ENCODE data around the gene ICAM3. TPM values are rescaled to one million over a fixed set of nuclear protein-coding genes. Genes with fewer than 3 reads are reported as not detected.
A peak's percentile ranks its signal among the peaks of the same experiment; 100 is the strongest.
"Not testable (repeated sequence)": the region's sequence is repeated elsewhere in the genome, so short reads cannot be mapped to it uniquely, and the experiment has no call there.

Gene ICAM3
- polyA plus RNA-seq, 1 donor = 5.3 TPM

DNA sequence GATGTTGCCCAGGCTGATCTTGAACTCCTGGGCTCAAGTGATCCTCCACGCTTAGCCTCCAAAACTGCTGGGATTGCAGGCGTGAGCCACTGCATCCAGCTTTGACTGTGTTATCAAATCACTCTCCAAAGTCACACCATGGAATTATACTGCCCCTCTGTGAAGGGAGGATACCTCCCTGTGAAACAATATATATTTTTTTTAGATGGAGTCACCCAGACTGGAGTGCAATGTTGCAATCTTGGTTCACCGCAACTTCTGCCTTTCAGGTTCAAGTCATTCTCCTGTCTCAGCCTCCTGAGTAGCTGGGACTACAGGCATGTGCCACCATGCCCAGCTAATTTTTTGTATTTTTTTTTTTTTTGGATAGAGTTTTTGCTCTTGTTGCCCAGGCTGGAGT is 33.3 kb upstream of the ICAM3 start:
- Histone ChIP-seq H3K9me3 (ENCODE audit: control insufficient read depth, low read depth, low read length) (peaks cover 6% of the 10 kb centered on the region), H3K36me3 (ENCODE audit: control insufficient read depth, insufficient read depth, low read length) (peaks cover 38% of the 10 kb centered on the region), H3K4me3 (ENCODE audit: low read length) (no peak overlapping the region), H3K27ac (ENCODE audit: low read length) (no peak overlapping the region), H3K4me1 (ENCODE audit: control insufficient read depth, insufficient read depth, low read length) (no peaks in the 10 kb centered on the region), H3K27me3 (ENCODE audit: control insufficient read depth, insufficient read depth, low read length) (no peaks in the 10 kb centered on the region)
- no CpG with 5 or more reads among the region's 3 CpGs for WGBS (ENCODE audit: insufficient coverage, low lambda C conversion rate)
- DNase-seq = no peak

DNA sequence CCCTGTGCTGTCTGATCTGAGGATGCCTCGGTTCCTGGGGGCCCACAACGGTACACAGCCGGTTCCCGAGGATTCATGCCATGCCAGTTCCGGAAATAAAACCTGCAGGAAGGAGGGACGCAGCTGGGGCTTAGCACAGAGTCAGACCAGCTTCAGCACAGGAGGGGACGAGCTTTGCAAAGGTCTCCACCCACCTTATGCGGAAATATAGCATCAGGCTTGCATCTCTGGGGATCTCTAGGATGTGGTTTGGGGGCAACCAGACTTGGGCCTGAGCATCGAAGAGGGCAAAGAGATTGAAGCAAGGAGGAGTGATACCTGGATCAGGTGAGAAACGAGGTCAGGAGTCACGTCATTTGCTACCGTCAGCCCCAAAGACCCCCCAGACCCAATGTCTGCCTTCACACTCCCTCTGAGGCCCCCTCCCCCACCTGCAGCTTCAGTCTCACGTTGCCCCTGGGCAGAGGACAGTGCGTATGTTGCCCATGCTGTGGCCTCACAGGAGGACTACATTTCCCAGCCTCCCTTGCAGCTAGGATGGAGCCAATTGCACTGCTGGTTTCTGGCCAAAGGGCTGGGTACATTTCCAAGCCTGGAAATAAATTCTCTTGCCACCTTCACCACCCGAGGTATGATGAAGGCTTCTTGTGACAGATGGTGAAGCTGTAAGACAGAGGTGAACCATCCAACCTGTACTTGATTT is 28.8 kb upstream of the ICAM3 start:
- no CpG with 5 or more reads among the region's 15 CpGs for WGBS (ENCODE audit: insufficient coverage, low lambda C conversion rate)
- Histone ChIP-seq H3K27me3 (ENCODE audit: control insufficient read depth, insufficient read depth, low read length) (no peaks in the 10 kb centered on the region), H3K4me3 (ENCODE audit: low read length) (no peak overlapping the region), H3K27ac (ENCODE audit: low read length) (no peak overlapping the region), H3K9me3 (ENCODE audit: control insufficient read depth, low read depth, low read length) (peaks cover 6% of the 10 kb centered on the region), H3K4me1 (ENCODE audit: control insufficient read depth, insufficient read depth, low read length) (no peaks in the 10 kb centered on the region), H3K36me3 (ENCODE audit: control insufficient read depth, insufficient read depth, low read length) (peaks cover 58% of the 10 kb centered on the region)
- no peak for DNase-seq

DNA sequence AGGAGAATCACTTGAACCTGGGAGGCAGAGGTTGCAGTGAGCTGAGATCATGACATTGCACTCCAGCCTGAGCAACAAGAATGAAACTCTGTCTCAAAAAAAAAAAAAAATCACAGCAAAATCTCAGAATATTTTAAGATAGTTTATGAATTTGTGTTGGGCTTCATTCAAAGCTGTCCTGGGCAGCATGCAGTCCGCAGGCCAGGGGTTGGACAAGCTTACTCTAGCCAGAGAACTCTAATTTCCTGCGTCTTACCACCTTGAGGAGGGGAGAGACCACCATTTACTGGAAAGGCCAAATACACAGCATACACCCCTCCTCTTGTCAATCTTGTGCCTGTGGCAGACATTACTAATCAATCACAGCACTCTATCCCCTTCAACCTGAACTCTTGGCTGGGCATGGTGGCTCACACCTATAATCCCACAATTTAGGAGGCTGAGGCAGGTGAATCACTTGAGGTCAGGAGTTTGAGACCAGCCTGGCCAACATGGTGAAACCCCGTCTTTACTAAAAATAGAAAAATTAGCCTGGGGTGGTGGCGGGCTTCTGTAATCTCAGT is 27.6 kb upstream of the ICAM3 start:
- no CpG with 5 or more reads among the region's 4 CpGs for WGBS (ENCODE audit: insufficient coverage, low lambda C conversion rate)
- H3K4me1 ChIP-seq (ENCODE audit: control insufficient read depth, insufficient read depth, low read length); H3K9me3 ChIP-seq (ENCODE audit: control insufficient read depth, low read depth, low read length); H3K4me3 ChIP-seq (ENCODE audit: low read length); DNase-seq; H3K27ac ChIP-seq (ENCODE audit: low read length); H3K27me3 ChIP-seq (ENCODE audit: control insufficient read depth, insufficient read depth, low read length): not testable (repeated sequence)
- peaks cover 63% of the 10 kb centered on the region for H3K36me3 ChIP-seq (ENCODE audit: control insufficient read depth, insufficient read depth, low read length)

DNA sequence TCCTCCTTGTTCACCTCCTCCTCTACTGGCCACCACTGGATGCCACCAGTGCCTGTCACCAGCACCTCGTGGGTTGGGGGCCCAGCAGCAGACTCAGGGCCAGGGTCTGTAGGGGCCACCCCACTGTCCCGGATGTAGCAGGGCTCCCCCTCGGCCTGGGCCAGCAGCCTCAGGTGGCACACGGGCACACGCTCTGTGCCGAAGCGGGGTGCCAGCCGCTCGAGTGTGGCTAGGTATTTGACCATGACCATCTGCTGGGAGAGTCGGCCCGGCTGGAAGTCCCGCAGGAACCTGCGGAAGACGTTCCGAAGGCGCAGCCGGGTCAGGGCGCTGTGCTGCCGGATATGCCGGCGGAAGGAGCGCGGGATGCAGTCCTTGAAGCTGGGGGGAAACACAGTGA is 26.1 kb upstream of the ICAM3 start:
- no peak for DNase-seq
- H3K27me3 ChIP-seq (ENCODE audit: control insufficient read depth, insufficient read depth, low read length) = no peaks in the 10 kb centered on the region
- no peak overlapping the region for H3K4me3 ChIP-seq (ENCODE audit: low read length)
- peaks cover 6% of the 10 kb centered on the region for H3K9me3 ChIP-seq (ENCODE audit: control insufficient read depth, low read depth, low read length)
- peaks cover 75% of the 10 kb centered on the region for H3K36me3 ChIP-seq (ENCODE audit: control insufficient read depth, insufficient read depth, low read length)
- no peaks in the 10 kb centered on the region for H3K4me1 ChIP-seq (ENCODE audit: control insufficient read depth, insufficient read depth, low read length)
- no CpG with 5 or more reads among the region's 23 CpGs for WGBS (ENCODE audit: insufficient coverage, low lambda C conversion rate)
- H3K27ac ChIP-seq (ENCODE audit: low read length) = no peak overlapping the region

DNA sequence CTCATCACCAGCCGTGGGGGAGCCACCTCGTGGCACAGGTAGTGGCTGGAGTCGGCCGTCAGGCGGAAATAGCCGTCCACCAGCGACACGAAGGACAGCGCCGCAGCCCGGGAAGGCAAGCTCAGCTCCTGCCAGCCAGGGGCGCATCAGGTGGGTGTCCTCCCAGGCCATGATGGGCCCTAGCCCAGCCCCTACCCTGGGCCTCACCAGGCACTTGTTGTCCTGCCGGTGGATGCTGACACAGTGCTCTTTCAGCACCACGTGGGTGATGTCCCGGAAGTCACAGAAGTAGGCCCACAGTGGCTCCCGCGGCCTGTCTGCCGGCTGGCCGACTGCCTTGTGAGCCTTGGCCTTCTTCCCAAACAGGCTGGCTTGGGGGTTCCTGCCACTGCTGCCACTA is 25.2 kb upstream of the ICAM3 start:
- Histone ChIP-seq H3K27ac (ENCODE audit: low read length) (no peak overlapping the region), H3K4me1 (ENCODE audit: control insufficient read depth, insufficient read depth, low read length) (no peaks in the 10 kb centered on the region), H3K4me3 (ENCODE audit: low read length) (no peak overlapping the region), H3K36me3 (ENCODE audit: control insufficient read depth, insufficient read depth, low read length) (peaks cover 77% of the 10 kb centered on the region), H3K9me3 (ENCODE audit: control insufficient read depth, low read depth, low read length) (peaks cover 6% of the 10 kb centered on the region), H3K27me3 (ENCODE audit: control insufficient read depth, insufficient read depth, low read length) (no peaks in the 10 kb centered on the region)
- no peak for DNase-seq
- WGBS (ENCODE audit: insufficient coverage, low lambda C conversion rate) = no CpG with 5 or more reads among the region's 19 CpGs

DNA sequence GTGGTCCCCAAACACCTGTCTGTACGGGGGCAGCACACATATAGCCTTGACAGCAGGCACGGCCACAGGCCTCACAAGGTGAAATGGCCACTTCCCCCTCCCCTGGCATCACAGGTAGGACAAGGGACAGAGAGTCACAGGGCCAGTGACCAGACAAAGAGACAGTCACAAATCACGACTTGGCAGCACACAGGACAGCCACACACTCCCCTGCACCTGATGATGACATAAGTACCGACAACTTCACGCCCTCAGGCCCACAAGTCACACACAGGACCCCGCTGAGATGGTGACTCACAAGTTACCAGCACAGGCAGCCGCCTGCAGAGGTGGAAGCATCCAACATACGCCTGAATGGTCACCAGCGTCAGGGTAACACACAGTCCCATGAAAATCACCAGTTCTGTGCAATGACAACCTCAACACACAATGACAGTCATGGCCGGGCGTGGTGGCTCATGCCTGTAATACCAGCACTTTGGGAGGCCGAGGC is 24.4 kb upstream of the ICAM3 start:
- H3K36me3 ChIP-seq (ENCODE audit: control insufficient read depth, insufficient read depth, low read length) = peaks cover 74% of the 10 kb centered on the region

DNA sequence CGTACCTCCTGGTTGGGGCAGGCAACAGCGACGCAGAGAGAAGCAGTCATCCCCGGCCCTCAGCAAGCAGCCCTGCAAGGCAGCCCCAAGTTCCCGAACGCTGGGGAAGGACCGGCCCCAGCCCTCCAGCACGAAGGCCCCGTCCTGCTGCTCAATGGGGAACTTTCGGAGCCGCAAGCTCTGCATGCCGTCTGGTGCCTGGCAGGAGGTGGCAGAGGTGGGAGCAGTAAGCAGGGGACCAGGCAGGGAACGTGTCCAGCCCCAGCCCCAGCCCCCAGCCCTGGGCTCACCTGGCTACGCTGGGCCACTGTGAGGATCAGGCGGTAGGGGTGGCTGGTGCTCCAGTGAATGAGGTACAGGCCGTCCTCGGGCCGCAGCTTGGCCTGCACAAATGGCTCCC is 22.8 kb upstream of the ICAM3 start:
- no CpG with 5 or more reads among the region's 18 CpGs for WGBS (ENCODE audit: insufficient coverage, low lambda C conversion rate)
- DNase-seq = peak in 1 of 2 donors; percentile 0
- H3K36me3 ChIP-seq (ENCODE audit: control insufficient read depth, insufficient read depth, low read length) = peaks cover 76% of the 10 kb centered on the region
- H3K4me1 ChIP-seq (ENCODE audit: control insufficient read depth, insufficient read depth, low read length) = no peaks in the 10 kb centered on the region
- H3K27ac ChIP-seq (ENCODE audit: low read length) = no peak overlapping the region
- no peaks in the 10 kb centered on the region for H3K27me3 ChIP-seq (ENCODE audit: control insufficient read depth, insufficient read depth, low read length)
- H3K4me3 ChIP-seq (ENCODE audit: low read length) = no peak overlapping the region
- H3K9me3 ChIP-seq (ENCODE audit: control insufficient read depth, low read depth, low read length) = no peaks in the 10 kb centered on the region

More for the DNA sequence above, 24.4 kb upstream of the ICAM3 start:
- WGBS (ENCODE audit: insufficient coverage, low lambda C conversion rate) = no CpG with 5 or more reads among the region's 12 CpGs
- no peak for DNase-seq
- Histone ChIP-seq H3K9me3 (ENCODE audit: control insufficient read depth, low read depth, low read length) (peaks cover 6% of the 10 kb centered on the region), H3K27ac (ENCODE audit: low read length) (no peak overlapping the region), H3K4me1 (ENCODE audit: control insufficient read depth, insufficient read depth, low read length) (no peaks in the 10 kb centered on the region), H3K4me3 (ENCODE audit: low read length) (no peak overlapping the region), H3K27me3 (ENCODE audit: control insufficient read depth, insufficient read depth, low read length) (no peaks in the 10 kb centered on the region)

DNA sequence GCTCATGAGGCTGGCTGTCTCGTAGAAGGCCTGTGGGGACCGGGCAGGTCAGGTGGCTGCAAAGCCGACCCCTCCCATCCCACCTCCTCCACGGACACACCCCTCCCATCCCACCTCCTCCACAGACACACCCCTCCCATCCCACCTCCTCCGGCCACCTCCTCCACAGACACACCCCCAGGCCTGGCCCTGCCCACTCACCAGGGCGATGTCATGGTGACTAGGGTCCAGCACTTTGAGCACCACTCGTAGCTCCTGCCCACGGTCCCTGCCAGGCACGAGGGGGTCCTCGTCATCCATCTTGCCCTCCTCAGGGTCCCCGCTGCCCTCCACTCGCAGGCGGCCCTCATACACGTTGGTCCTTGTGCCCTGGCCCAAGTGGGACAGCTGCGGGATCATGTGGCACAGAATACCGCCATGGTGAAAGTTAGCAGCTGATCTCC is 22.2 kb upstream of the ICAM3 start:
- no peak overlapping the region for H3K27ac ChIP-seq (ENCODE audit: low read length)
- H3K4me3 ChIP-seq (ENCODE audit: low read length) = no peak overlapping the region
- H3K27me3 ChIP-seq (ENCODE audit: control insufficient read depth, insufficient read depth, low read length) = no peaks in the 10 kb centered on the region
- H3K9me3 ChIP-seq (ENCODE audit: control insufficient read depth, low read depth, low read length) = no peaks in the 10 kb centered on the region
- DNase-seq = no peak
- H3K36me3 ChIP-seq (ENCODE audit: control insufficient read depth, insufficient read depth, low read length) = peaks cover 77% of the 10 kb centered on the region
- WGBS (ENCODE audit: insufficient coverage, low lambda C conversion rate) = no CpG with 5 or more reads among the region's 16 CpGs
- no peaks in the 10 kb centered on the region for H3K4me1 ChIP-seq (ENCODE audit: control insufficient read depth, insufficient read depth, low read length)

DNA sequence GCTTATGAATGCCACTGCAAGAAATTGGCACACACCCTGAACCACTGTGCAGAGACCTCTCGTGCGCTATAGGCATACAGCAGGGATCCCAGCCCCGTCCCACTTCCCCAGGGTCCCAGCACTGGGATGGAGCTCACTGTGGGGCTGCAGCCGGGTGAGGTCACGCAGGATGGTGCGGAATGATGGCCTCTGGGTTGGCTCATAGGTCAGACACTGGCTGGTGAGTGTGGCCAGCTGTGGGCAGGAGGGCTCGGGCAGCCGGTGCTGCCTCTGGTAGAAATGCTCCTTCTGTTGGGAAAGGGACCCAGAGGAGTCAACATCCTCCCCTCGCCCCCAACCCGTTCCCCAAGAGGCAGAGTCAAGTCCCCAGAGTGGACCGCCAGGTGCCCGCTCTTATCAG is 17.0 kb upstream of the ICAM3 start:
- Histone ChIP-seq H3K36me3 (ENCODE audit: control insufficient read depth, insufficient read depth, low read length) (peaks cover 54% of the 10 kb centered on the region), H3K4me1 (ENCODE audit: control insufficient read depth, insufficient read depth, low read length) (peaks cover 11% of the 10 kb centered on the region), H3K27ac (ENCODE audit: low read length) (no peak overlapping the region), H3K9me3 (ENCODE audit: control insufficient read depth, low read depth, low read length) (no peaks in the 10 kb centered on the region), H3K4me3 (ENCODE audit: low read length) (no peak overlapping the region), H3K27me3 (ENCODE audit: control insufficient read depth, insufficient read depth, low read length) (no peaks in the 10 kb centered on the region)
- no CpG with 5 or more reads among the region's 12 CpGs for WGBS (ENCODE audit: insufficient coverage, low lambda C conversion rate)
- DNase-seq = no peak

DNA sequence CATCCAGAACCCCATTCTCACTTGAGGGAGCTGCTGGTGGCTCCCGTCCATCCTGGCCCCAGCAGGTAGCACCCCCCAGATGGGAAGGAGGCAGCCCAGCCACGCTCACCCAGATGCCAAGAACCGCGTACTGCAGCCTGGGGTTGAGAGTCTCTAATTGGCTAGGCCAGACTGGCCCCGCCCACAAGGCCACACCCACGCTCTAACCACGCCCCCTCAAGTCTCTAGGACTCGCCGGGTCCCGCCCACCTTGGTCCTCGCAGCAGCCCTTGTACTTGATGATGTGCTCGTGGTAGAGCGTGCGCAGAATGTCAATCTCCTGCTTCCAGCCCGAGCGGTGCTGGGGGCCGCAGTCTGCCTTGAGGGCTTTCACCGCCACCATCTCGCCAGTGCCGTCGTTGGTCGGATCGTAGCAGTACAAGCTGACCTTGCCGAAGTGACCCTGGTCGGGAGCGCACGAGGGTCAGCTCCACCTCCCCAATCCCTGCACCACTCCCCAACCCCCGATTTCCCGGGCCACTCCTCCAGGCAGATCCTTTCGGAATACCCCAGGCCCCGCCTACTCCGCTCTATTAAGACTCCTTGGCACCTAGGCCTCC is 14.5 kb upstream of the ICAM3 start:
- H3K4me3 ChIP-seq (ENCODE audit: low read length) = peak overlapping the region; percentile 3
- DNase-seq = peak; percentile 50 to 65
- H3K27me3 ChIP-seq (ENCODE audit: control insufficient read depth, insufficient read depth, low read length) = no peaks in the 10 kb centered on the region
- H3K27ac ChIP-seq (ENCODE audit: low read length) = no peak overlapping the region
- peaks cover 44% of the 10 kb centered on the region for H3K36me3 ChIP-seq (ENCODE audit: control insufficient read depth, insufficient read depth, low read length)
- WGBS (ENCODE audit: insufficient coverage, low lambda C conversion rate) = no CpG with 5 or more reads among the region's 32 CpGs
- no peaks in the 10 kb centered on the region for H3K9me3 ChIP-seq (ENCODE audit: control insufficient read depth, low read depth, low read length)
- H3K4me1 ChIP-seq (ENCODE audit: control insufficient read depth, insufficient read depth, low read length) = peaks cover 11% of the 10 kb centered on the region
